GM12878 (cell line): ENCODE data around the gene PARVA. TPM values are rescaled to one million over a fixed set of nuclear protein-coding genes. Genes with fewer than 3 reads are reported as not detected.

Source experiments
- ATAC-seq: fragments of 200-7000 bp; cut with Tn5 transposase; 3 replicates; pipeline ENCODE4 v1.9.1; 2020; ENCODE audit warnings: mild to moderate bottlenecking, moderate library complexity
- BruUV-seq: library from RNA; stranded (reverse); fragments of 400-500 nt; replicated peaks from 2 replicates; lab custom pipeline; 2021; lab: Mats Ljungman, UMichigan
- CTCF ChIA-PET: fragments of 300-600 bp; sonication (Branson Sonifier 250); formaldehyde crosslinking; extraction: SDS; loops from one replicate; lab custom pipeline; 2021; ENCODE audit warnings: inconsistent platforms; lab: Yijun Ruan, JAX
- POLR2A ChIA-PET: fragments of 350-600 bp; formaldehyde crosslinking; extraction: SDS; loops from one replicate; lab custom pipeline; 2021; ENCODE audit warnings: inconsistent platforms; lab: Charles Lee
- RAD21 ChIA-PET: fragments of 300-600 bp; sonication (Branson Sonifier 250); formaldehyde crosslinking; loops from one replicate; lab custom pipeline; 2023; ENCODE audit warnings: antibody characterized with exemption; ENCODE audit not compliant: unreplicated experiment; lab: Charles Lee
- SMC1A ChIA-PET: fragments of 300-600 bp; sonication (Branson Sonifier 250); formaldehyde crosslinking; loops from one replicate; lab custom pipeline; 2023; ENCODE audit not compliant: unreplicated experiment, uncharacterized antibody; lab: Charles Lee
- DNase-seq: peaks from one replicate; pipeline ENCODE4 v3.0.0-alpha.2; 2011; ENCODE audit warnings: low read depth, low spot score
- FAIRE-seq: peaks from 3 replicates; lab custom pipeline; 2011; peaks lifted over from hg19 to GRCh38; lab: Jason Lieb, UNC
- H2AFZ ChIP-seq: 2 replicates; pipeline ENCODE4 v1.6.0; 2011; ENCODE audit warnings: low read depth, low read length, control low read depth; ENCODE audit not compliant: control insufficient read depth
- H3K27ac ChIP-seq: 2 replicates; pipeline ENCODE4 v1.5.1; 2011; ENCODE audit warnings: control low read depth; ENCODE audit not compliant: control insufficient read depth, insufficient read depth
- H3K27me3 ChIP-seq, 2 experiments: replicated peaks in 1 of 2; 2 replicates each; pipeline versions ENCODE4 v1.6.0 to v1.6.1; 2011; ENCODE audit warnings: low read length in 1 of 2; ENCODE audit not compliant: control insufficient read depth in 2 of 2, insufficient read depth in 2 of 2
- H3K36me3 ChIP-seq, 2 experiments: 2 replicates each; pipeline ENCODE4 v1.5.1; 2011; ENCODE audit warnings: low read length in 1 of 2; ENCODE audit not compliant: control insufficient read depth in 2 of 2, insufficient read depth in 2 of 2
- H3K4me1 ChIP-seq: 2 replicates; pipeline ENCODE4 v1.6.1; 2011; ENCODE audit warnings: mild to moderate bottlenecking, low read length, moderate library complexity, mixed read lengths; ENCODE audit not compliant: control insufficient read depth, insufficient read depth
- H3K4me2 ChIP-seq: 2 replicates; pipeline ENCODE4 v1.6.0; 2011; ENCODE audit warnings: control low read depth; ENCODE audit not compliant: control insufficient read depth, insufficient read depth
- H3K4me3 ChIP-seq: fragments of 200-600 bp; sonication (generic); 2 replicates; pipeline ENCODE4 v1.5.1; 2016
- H3K79me2 ChIP-seq: 2 replicates; pipeline ENCODE4 v1.6.0; 2011; ENCODE audit warnings: low read length; ENCODE audit not compliant: control insufficient read depth, insufficient read depth
- H3K9ac ChIP-seq: 2 replicates; pipeline ENCODE4 v1.8.0; 2011; ENCODE audit warnings: low read length, control low read depth, mixed read lengths; ENCODE audit not compliant: control insufficient read depth, insufficient read depth
- H3K9me3 ChIP-seq: replicated peaks from 3 replicates; pipeline ENCODE4 v1.5.1; 2011; ENCODE audit warnings: mild to moderate bottlenecking, low read length; ENCODE audit not compliant: control insufficient read depth, insufficient read depth
- H4K20me1 ChIP-seq: 2 replicates; pipeline ENCODE4 v1.6.0; 2011; ENCODE audit not compliant: control insufficient read depth, insufficient read depth
- IRF3 ChIP-seq: fragments of 450-650 bp; IDR thresholded peaks from 2 replicates; pipeline ENCODE4 v1.6.1; 2014; ENCODE audit warnings: mild to moderate bottlenecking
- SMAD1 ChIP-seq: fragments of 450-650 bp; IDR thresholded peaks from 2 replicates; pipeline ENCODE4 v1.6.1; 2018; ENCODE audit warnings: mild to moderate bottlenecking, low read depth; ENCODE audit not compliant: partially characterized antibody
- TCF7 ChIP-seq: IDR thresholded peaks from 2 replicates; pipeline ENCODE4 v1.6.1; 2014; ENCODE audit warnings: antibody characterized with exemption, borderline replicate concordance
- ZBTB40 ChIP-seq: fragments of 450-650 bp; IDR thresholded peaks from 2 replicates; pipeline ENCODE4 v1.6.1; 2016; ENCODE audit warnings: mild to moderate bottlenecking, moderate library complexity, borderline replicate concordance
- WGBS: methylation state at CpG from one replicate; pipeline ENCODE4 v1.1.6; 2016; ENCODE audit warnings: low lambda C conversion rate; ENCODE audit not compliant: insufficient replicate concordance, insufficient coverage; ENCODE audit errors: missing lambda C conversion rate; 5-methylcytosine and 5-hydroxymethylcytosine counted together
- in situ Hi-C: fragments of 300-500 bp; cut with MboI; formaldehyde crosslinking; loops from 9 replicates; pipeline ENCODE4 v1.14.3; 2018; ENCODE audit warnings: mixed read lengths
- intact Hi-C: fragments of 100-400 bp; cut with micrococcal nuclease; formaldehyde crosslinking; loops from one replicate; pipeline ENCODE4 v1.14.2; 2022; ENCODE audit not compliant: unreplicated experiment
- polyA plus RNA-seq, 11 experiments: library from polyadenylated mRNA; depleted of rRNA in 4 of 11; unstranded in 6 of 11; stranded (reverse) in 5 of 11; fragments of >200 nt; fragmentation: Nextera tagmentation in 4 of 11; fragmentation: Illumina TruSeq in 1 of 11; extraction: Ambion mirVana in 4 of 11; extraction: Trizol in 1 of 11; gene quantifications; 1 replicate in 1 of 11; 2 replicates in 10 of 11; pipeline versions ENCODE4 v1.2.1 to v1.2.3, GENCODE V29; 2011 to 2016; ENCODE audit warnings: inconsistent platforms in 2 of 11, missing spikeins in 2 of 11, low read depth in 1 of 11
- total RNA-seq, 4 experiments: library from RNA; depleted of rRNA in 3 of 4; stranded (reverse); fragments of >200 nt in 3 of 4; fragmentation: Illumina TruSeq in 1 of 4; extraction: Trizol in 1 of 4; gene quantifications; 2 replicates each; pipeline versions ENCODE4 v1.2.1 to v1.2.3, GENCODE V29; 2013 to 2021

The PARVA gene
- total and polyA plus RNA-seq, 10 of the 15 experiments (the other 5 are each of a cell fraction or from before 2014, with no cell fraction given): 0.01 to 0.44 (median 0.03) TPM; not detected in 7

- no peak for TF ChIP-seq ZBTB40
- TF ChIP-seq, all 136 proteins: peak for 0
These were observed 638 bp downstream of the PARVA start (continued) for GRCh38 chr11:12377824-12378593.

- Histone ChIP-seq H3K79me2 (no peaks in the 10 kb centered on the region), H3K4me1 (no peaks in the 10 kb centered on the region), H3K27ac (no peak overlapping the region), H2AFZ (no peak overlapping the region), H3K4me3 (no peak overlapping the region), H3K36me3 (no peaks in the 10 kb centered on the region), H3K4me2 (no peak overlapping the region), H3K9me3 (no peaks in the 10 kb centered on the region), H3K9ac (no peak overlapping the region), H4K20me1 (no peaks in the 10 kb centered on the region), H3K27me3 (peaks cover 7 to 8% of the 10 kb centered on the region in 2 experiments)
- ATAC-seq (no peak), FAIRE-seq (no peak), DNase-seq (no peak)
- in situ Hi-C loops (no loop called here), intact Hi-C loops (no loop called here)
- CTCF ChIA-PET: no interaction called here
- POLR2A ChIA-PET: no interaction called here
- WGBS: 42% methylated on average over 9 of the region's 9 CpGs
- RAD21 ChIA-PET: no interaction called here
- TF ChIP-seq IRF3 (no peak), TCF7 (no peak), SMAD1 (no peak)
- SMC1A ChIA-PET: no interaction called here
- BruUV-seq: no TSS peak
These were observed 3.4 kb downstream of the PARVA start for GRCh38 chr11:12380565-12381325.
